Parathyroid adenoma (tissue), 2 donors: ENCODE data around the gene KIF17.

Experiments used
- H2AFZ ChIP-seq: fragments of 300-600 bp; sonication (generic); one replicate; pipeline ENCODE4 v1.7.0; 2017; ENCODE audit warnings: antibody characterized with exemption, mild to moderate bottlenecking
- H3K27ac ChIP-seq: fragments of 300-600 bp; sonication (generic); one replicate; pipeline ENCODE4 v1.7.0; 2017
- H3K27me3 ChIP-seq: fragments of 300-600 bp; sonication (generic); one replicate; pipeline ENCODE4 v1.7.0; 2017; ENCODE audit warnings: low read length; ENCODE audit not compliant: control insufficient read depth, insufficient read depth
- H3K36me3 ChIP-seq: fragments of 300-600 bp; sonication (generic); one replicate; pipeline ENCODE4 v1.7.0; 2017; ENCODE audit warnings: low read length; ENCODE audit not compliant: control insufficient read depth, insufficient read depth
- H3K4me1 ChIP-seq: fragments of 300-600 bp; sonication (generic); one replicate; pipeline ENCODE4 v1.7.0; 2017; ENCODE audit warnings: control low read depth
- H3K4me2 ChIP-seq: fragments of 300-600 bp; sonication (generic); one replicate; pipeline ENCODE4 v1.7.0; 2017; ENCODE audit warnings: low read length
- H3K4me3 ChIP-seq: fragments of 300-600 bp; sonication (generic); one replicate; pipeline ENCODE4 v1.7.0; 2017; ENCODE audit warnings: low read depth, low read length
- H3K79me2 ChIP-seq: fragments of 300-600 bp; sonication (generic); one replicate; pipeline ENCODE4 v1.7.0; 2017; ENCODE audit warnings: control low read depth
- H3K9ac ChIP-seq: fragments of 300-600 bp; sonication (generic); one replicate; pipeline ENCODE4 v1.7.0; 2017; ENCODE audit warnings: mild to moderate bottlenecking
- H3K9me3 ChIP-seq: fragments of 300-600 bp; sonication (generic); one replicate; pipeline ENCODE4 v1.7.0; 2017; ENCODE audit warnings: low read length; ENCODE audit not compliant: control insufficient read depth
- TF ChIP-seq, protein P1 (sequence below): fragments of 300-600 bp; sonication (generic); IDR thresholded peaks from one replicate; pipeline ENCODE4 v1.7.0; 2017; ENCODE audit warnings: antibody characterized with exemption, mild to moderate bottlenecking
- donor health status: primary hyperparathyroidism.

Gene KIF17

DNA sequence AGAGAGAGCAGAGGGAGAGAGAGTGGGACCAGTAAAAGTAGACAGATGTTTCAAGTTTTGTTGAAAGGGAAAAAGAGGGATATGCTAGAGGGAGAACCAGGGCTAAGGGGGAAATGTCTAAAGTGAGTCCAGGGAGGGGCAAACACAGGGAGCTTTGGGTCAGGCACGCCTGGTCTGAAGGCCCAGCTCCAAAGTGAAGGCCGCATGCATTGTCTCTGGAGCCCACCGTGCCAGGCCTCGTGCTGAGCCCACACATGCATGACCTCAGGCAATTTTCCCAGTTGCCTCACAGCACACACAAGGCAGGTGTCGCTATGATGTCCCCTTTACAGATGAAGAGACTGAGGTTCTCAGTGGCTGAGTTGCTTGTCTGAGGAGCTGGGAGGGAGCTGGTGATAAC is 16.0 kb downstream of the KIF17 start:
- Histone ChIP-seq H3K27ac (no peak overlapping the region), H3K79me2 (no peaks in the 10 kb centered on the region), H3K4me3 (no peak overlapping the region), H3K4me1 (no peaks in the 10 kb centered on the region), H3K27me3 (no peaks in the 10 kb centered on the region), H3K36me3 (no peaks in the 10 kb centered on the region), H3K9ac (no peak overlapping the region), H3K4me2 (no peak overlapping the region), H2AFZ (no peak overlapping the region), H3K9me3 (no peaks in the 10 kb centered on the region)
- TF ChIP-seq, protein P1, sequence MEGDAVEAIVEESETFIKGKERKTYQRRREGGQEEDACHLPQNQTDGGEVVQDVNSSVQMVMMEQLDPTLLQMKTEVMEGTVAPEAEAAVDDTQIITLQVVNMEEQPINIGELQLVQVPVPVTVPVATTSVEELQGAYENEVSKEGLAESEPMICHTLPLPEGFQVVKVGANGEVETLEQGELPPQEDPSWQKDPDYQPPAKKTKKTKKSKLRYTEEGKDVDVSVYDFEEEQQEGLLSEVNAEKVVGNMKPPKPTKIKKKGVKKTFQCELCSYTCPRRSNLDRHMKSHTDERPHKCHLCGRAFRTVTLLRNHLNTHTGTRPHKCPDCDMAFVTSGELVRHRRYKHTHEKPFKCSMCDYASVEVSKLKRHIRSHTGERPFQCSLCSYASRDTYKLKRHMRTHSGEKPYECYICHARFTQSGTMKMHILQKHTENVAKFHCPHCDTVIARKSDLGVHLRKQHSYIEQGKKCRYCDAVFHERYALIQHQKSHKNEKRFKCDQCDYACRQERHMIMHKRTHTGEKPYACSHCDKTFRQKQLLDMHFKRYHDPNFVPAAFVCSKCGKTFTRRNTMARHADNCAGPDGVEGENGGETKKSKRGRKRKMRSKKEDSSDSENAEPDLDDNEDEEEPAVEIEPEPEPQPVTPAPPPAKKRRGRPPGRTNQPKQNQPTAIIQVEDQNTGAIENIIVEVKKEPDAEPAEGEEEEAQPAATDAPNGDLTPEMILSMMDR: no peak

DNA sequence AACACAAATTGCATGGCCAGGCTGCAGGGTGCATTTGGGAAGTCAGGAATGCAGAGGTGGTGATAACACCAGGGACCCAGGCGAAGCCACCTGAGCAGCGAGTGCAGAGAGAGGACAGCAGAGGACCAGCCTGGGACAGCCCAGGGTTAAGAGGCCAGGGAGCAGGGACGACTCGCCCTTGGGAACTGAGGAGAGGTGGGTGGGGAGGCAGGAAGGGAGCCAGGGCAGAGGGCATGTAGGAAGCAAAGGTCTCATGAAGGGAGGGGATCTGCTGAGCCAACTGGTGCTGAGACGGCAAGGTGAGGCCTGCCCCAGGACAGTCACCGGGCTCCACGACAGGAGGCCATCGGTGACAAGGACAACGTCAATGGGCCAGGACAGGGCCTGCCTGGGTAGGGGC is 16.4 kb downstream of the KIF17 start:
- Histone ChIP-seq H3K4me2 (no peak overlapping the region), H3K4me1 (no peaks in the 10 kb centered on the region), H3K79me2 (no peaks in the 10 kb centered on the region), H3K4me3 (no peak overlapping the region), H3K9me3 (no peaks in the 10 kb centered on the region), H3K27ac (no peak overlapping the region), H2AFZ (no peak overlapping the region), H3K9ac (no peak overlapping the region), H3K27me3 (no peaks in the 10 kb centered on the region), H3K36me3 (no peaks in the 10 kb centered on the region)
- TF ChIP-seq, protein P1: no peak

DNA sequence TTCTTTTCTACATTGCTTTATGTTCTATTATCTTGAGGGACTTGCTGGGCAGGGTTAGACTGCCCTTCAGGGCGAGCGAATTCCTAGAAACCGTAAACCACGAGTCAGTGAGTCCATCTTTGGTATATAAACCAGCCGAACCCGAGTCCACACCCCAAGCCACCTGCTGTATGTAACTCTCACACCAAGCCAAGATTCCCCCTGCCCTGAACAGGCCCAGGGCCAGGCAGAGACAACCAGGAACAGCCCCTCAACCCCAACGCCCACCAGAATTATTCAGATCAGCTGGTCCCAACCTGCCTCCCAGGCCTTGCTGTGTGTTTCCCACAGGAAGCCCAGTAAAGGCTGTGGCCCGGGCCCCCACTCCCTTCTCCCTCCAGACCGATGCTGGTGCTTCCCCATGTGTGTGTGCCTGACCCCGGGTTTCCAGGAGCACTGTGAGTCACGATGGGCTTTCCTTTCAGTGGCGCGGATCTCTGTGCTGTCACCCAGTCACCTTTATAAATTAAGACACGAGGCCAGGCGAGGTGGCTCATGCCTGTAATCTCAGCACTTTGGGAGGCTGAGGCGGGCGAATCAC is 17.1 kb downstream of the KIF17 start:
- Histone ChIP-seq H3K36me3 (no peaks in the 10 kb centered on the region), H2AFZ (no peak overlapping the region), H3K4me2 (no peak overlapping the region), H3K79me2 (no peaks in the 10 kb centered on the region), H3K9ac (no peak overlapping the region), H3K4me3 (no peak overlapping the region), H3K4me1 (no peaks in the 10 kb centered on the region), H3K27me3 (no peaks in the 10 kb centered on the region), H3K27ac (no peak overlapping the region), H3K9me3 (no peaks in the 10 kb centered on the region)
- TF ChIP-seq, protein P1: no peak

DNA sequence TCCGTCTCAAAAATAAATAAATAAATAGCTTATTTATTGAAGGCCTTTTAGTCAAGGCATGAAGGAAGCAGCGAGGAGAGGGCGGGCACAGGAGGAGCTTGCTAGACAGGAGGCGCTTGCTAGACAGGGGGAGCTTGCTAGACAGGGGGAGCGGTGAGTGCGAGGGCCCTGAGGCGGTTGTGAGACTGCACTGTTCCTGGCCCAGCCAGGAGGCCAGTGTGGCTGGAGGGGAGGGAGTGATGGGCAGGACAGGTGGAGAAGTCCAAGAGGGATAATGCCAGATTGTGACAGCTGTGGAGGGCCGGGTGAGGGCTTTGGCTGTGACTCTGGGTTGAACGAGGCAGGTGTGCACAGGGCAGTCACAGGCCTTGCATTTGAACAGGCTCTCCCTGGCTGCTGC is 18.2 kb downstream of the KIF17 start:
- no peak overlapping the region for H3K4me3 ChIP-seq

More for the DNA sequence above, 18.2 kb downstream of the KIF17 start:
- Histone ChIP-seq H2AFZ (no peak overlapping the region), H3K27me3 (no peaks in the 10 kb centered on the region), H3K4me2 (no peak overlapping the region), H3K4me1 (no peaks in the 10 kb centered on the region), H3K27ac (no peak overlapping the region), H3K9me3 (no peaks in the 10 kb centered on the region), H3K9ac (no peak overlapping the region), H3K36me3 (no peaks in the 10 kb centered on the region), H3K79me2 (no peaks in the 10 kb centered on the region)
- TF ChIP-seq, protein P1: no peak
